SH-SY5Y (cell line): ENCODE measurements around the gene TBKBP1.

Experiments used
- GATA2 ChIP-seq: IDR thresholded peaks from 2 replicates; pipeline ENCODE4 v1.6.1; 2011; ENCODE audit warnings: mild to moderate bottlenecking, low read depth, low read length
- GATA3 ChIP-seq: IDR thresholded peaks from 2 replicates; pipeline ENCODE4 v1.6.1; 2011; ENCODE audit warnings: low read depth, mild to moderate bottlenecking, low read length, moderate library complexity

DNA sequence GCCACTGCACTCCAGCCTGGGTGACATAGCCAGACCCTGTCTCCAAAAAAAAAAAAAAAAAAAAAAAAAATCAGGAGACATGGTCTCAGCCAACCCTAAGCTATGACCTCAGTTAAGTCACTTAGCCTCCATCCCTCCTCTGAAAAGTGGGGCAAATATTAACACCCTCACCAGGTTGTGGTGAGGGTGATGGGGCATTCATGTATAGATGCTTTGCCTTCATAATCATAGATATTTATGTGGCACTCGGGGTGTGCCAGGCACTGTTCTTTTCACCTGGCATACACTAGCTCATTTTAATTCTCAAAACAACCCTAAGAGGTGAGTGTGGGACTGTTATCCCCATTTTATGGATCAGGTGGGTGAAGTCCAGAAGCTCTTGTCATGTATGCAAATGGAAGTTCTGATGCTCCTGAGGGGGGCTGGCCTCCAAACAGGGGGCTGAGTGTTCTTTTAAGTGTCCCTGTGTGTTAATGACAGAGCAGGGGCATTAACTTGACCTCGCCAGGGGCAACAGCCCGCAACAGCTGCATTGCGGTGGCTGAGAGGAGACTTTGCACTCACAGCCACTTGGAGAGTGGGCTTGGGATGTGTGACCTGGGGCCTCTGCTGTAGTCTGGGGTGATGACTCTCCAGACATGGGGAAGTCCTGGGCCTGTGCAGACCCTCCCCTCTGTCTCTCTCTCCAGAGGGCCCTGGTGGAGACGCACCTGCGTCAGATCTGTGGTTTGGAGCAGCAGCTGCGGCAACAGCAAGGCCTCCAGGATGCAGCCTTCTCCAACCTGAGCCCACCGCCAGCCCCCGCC is 4.1 kb downstream of the TBKBP1 start:
- TF ChIP-seq GATA3, result no peak
- no peak for TF ChIP-seq GATA2
